Smooth muscle cell (in vitro differentiated cells): ENCODE measurements around the gene CCDC146. TPM values are rescaled to one million over a fixed set of nuclear protein-coding genes. Genes with fewer than 3 reads are reported as not detected.
"Not testable (repeated sequence)": the region's sequence is repeated elsewhere in the genome, so short reads cannot be mapped to it uniquely, and the experiment has no call there.

Source experiments
- DNase-seq: peaks from one replicate; lab custom pipeline; 2025; ENCODE audit not compliant: unreplicated experiment; lab: John Stamatoyannopoulos, UW
- H2AFZ ChIP-seq: fragments of 200-600 bp; sonication (generic); 2 replicates; pipeline ENCODE4 v1.6.0; 2016; ENCODE audit warnings: antibody characterized with exemption, low read depth, mild to moderate bottlenecking
- H3F3A ChIP-seq: fragments of 200-600 bp; sonication (generic); 2 replicates; pipeline ENCODE4 v1.6.0; 2017; ENCODE audit warnings: antibody characterized with exemption, low read depth
- H3K27ac ChIP-seq: fragments of 200-600 bp; sonication (generic); 2 replicates; pipeline ENCODE4 v1.5.1; 2016; ENCODE audit warnings: low read depth, mild to moderate bottlenecking
- H3K27me3 ChIP-seq: fragments of 200-600 bp; sonication (generic); 2 replicates; pipeline ENCODE4 v1.6.1; 2016; ENCODE audit warnings: low read depth, mild to moderate bottlenecking
- H3K36me3 ChIP-seq: fragments of 200-600 bp; sonication (generic); 2 replicates; pipeline ENCODE4 v1.5.1; 2016; ENCODE audit warnings: low read depth
- H3K4me1 ChIP-seq: fragments of 200-600 bp; sonication (generic); 2 replicates; pipeline ENCODE4 v1.5.1; 2016; ENCODE audit warnings: low read depth
- H3K4me2 ChIP-seq: fragments of 200-600 bp; sonication (generic); 2 replicates; pipeline ENCODE4 v1.6.0; 2016; ENCODE audit warnings: mild to moderate bottlenecking
- H3K4me3 ChIP-seq: fragments of 200-600 bp; sonication (generic); 2 replicates; pipeline ENCODE4 v1.5.1; 2016; ENCODE audit warnings: mild to moderate bottlenecking
- H3K79me2 ChIP-seq: fragments of 200-600 bp; sonication (generic); 2 replicates; pipeline ENCODE4 v1.6.0; 2016; ENCODE audit warnings: low read depth, mild to moderate bottlenecking
- H3K9ac ChIP-seq: fragments of 200-600 bp; sonication (generic); 2 replicates; pipeline ENCODE4 v1.6.0; 2016; ENCODE audit warnings: low read depth
- H3K9me3 ChIP-seq: fragments of 200-600 bp; sonication (generic); replicated peaks from 2 replicates; pipeline ENCODE4 v1.5.1; 2016; ENCODE audit warnings: low read depth
- H4K20me1 ChIP-seq: fragments of 200-600 bp; sonication (generic); 2 replicates; pipeline ENCODE4 v1.6.0; 2016; ENCODE audit warnings: low read depth
- WGBS: methylation state at CpG from one replicate; pipeline ENCODE4 v1.1.7; 2016; ENCODE audit warnings: low lambda C conversion rate; 5-methylcytosine and 5-hydroxymethylcytosine counted together
- polyA plus RNA-seq: library from polyadenylated mRNA; unstranded; fragments of >200 nt; fragmentation: Nextera tagmentation; extraction: Ambion mirVana; gene quantifications from 2 replicates; pipeline ENCODE4 v1.2.1, GENCODE V29; 2016
- total RNA-seq: library from RNA; depleted of rRNA; stranded (reverse); fragments of >200 nt; gene quantifications from 2 replicates; pipeline ENCODE4 v1.2.3, GENCODE V29; 2014
- TF ChIP-seq, protein P1 (sequence below): fragments of 200-600 bp; sonication (generic); IDR thresholded peaks from 2 replicates; pipeline ENCODE4 v1.5.1; 2017; ENCODE audit warnings: borderline replicate concordance, mild to moderate bottlenecking, antibody characterized with exemption; ENCODE audit not compliant: insufficient read depth, poor library complexity, severe bottlenecking

The CCDC146 gene
- total and polyA plus RNA-seq, 2 experiments from 2014 or later: 0.77 to 7.3 TPM

DNA sequence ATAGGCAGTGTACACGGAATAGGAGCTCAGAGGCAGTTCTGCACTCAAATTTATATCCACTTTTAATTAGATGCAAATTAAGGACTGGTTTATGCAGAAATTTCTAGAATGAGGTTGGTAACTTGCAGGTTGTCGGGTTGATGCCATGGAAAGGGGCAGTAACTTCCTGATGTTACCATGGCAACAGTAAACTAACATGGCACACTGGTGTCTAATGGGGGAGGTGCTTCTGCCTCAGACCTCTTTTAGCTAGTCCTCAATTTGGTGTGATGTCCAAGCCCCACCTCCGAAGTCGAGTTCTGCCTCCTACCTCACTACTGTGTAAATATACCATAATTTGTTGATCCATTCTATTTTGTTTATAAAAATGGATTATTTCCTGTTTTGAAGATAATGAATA is 52.0 kb downstream of the CCDC146 start:
- not testable (repeated sequence) for H3K4me3 ChIP-seq, H3K79me2 ChIP-seq, H3K4me1 ChIP-seq, H3K9ac ChIP-seq, H3F3A ChIP-seq, H3K27me3 ChIP-seq, H3K27ac ChIP-seq, H4K20me1 ChIP-seq, H3K9me3 ChIP-seq, H3K4me2 ChIP-seq, DNase-seq, H3K36me3 ChIP-seq, H2AFZ ChIP-seq
- WGBS: 88% methylated on average over 3 of the region's 4 CpGs

GRCh38 chr7:77175274-77175800 is 52.9 kb downstream of the CCDC146 start:
- not testable (repeated sequence) for H3K36me3 ChIP-seq, H3K4me1 ChIP-seq, H3F3A ChIP-seq, H3K79me2 ChIP-seq, H3K27ac ChIP-seq, H3K9me3 ChIP-seq, DNase-seq, H4K20me1 ChIP-seq, H3K9ac ChIP-seq, H2AFZ ChIP-seq, H3K27me3 ChIP-seq, H3K4me3 ChIP-seq, H3K4me2 ChIP-seq
- 72% methylated on average over 2 of the region's 3 CpGs for WGBS

- H3F3A ChIP-seq, H4K20me1 ChIP-seq, H3K9ac ChIP-seq, H3K79me2 ChIP-seq, H3K4me3 ChIP-seq, DNase-seq, H3K4me1 ChIP-seq, H3K27ac ChIP-seq, H2AFZ ChIP-seq, H3K27me3 ChIP-seq, H3K9me3 ChIP-seq, H3K36me3 ChIP-seq, H3K4me2 ChIP-seq: not testable (repeated sequence)
- WGBS: 93% methylated on average over 9 of the region's 9 CpGs
Observed at GRCh38 chr7:77177321-77177904, 55.0 kb downstream of the CCDC146 start.

- not testable (repeated sequence) for H3K36me3 ChIP-seq
Observed at GRCh38 chr7:77178024-77178423, 55.6 kb downstream of the CCDC146 start.

DNA sequence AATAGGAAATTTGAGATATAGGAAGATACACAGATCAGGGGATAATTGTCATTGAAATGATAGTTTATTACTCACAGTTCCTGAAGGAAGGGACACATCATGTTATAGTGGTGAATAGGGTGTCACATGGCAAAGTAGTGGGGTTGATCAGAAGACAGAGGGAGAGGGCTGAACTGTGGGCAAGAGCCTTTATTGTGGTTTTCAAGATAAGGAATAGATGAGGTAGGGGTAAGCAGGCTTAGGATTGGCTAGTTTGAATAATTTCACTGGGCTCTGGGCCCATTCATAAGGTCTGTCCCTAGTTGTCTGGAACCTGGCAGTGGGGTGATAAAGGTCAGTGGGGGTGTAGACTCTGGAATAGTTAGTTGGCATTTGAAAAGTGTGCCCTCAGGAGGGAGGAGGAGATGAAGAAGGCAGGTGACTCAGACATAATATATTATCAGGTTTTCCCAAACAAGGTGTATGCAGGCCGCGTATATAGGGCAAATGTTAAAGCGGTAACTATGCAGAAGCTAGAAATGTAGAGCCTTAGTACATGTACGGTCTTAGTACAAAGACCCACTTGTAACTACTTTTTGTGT is 58.7 kb downstream of the CCDC146 start:
- TF ChIP-seq, protein P1, sequence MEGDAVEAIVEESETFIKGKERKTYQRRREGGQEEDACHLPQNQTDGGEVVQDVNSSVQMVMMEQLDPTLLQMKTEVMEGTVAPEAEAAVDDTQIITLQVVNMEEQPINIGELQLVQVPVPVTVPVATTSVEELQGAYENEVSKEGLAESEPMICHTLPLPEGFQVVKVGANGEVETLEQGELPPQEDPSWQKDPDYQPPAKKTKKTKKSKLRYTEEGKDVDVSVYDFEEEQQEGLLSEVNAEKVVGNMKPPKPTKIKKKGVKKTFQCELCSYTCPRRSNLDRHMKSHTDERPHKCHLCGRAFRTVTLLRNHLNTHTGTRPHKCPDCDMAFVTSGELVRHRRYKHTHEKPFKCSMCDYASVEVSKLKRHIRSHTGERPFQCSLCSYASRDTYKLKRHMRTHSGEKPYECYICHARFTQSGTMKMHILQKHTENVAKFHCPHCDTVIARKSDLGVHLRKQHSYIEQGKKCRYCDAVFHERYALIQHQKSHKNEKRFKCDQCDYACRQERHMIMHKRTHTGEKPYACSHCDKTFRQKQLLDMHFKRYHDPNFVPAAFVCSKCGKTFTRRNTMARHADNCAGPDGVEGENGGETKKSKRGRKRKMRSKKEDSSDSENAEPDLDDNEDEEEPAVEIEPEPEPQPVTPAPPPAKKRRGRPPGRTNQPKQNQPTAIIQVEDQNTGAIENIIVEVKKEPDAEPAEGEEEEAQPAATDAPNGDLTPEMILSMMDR: no peak
- Histone ChIP-seq H3K4me3 (no peak overlapping the region), H3K9me3 (no peaks in the 10 kb centered on the region), H3K9ac (no peak overlapping the region), H3K27me3 (no peaks in the 10 kb centered on the region), H3K79me2 (no peaks in the 10 kb centered on the region), H3K4me1 (no peaks in the 10 kb centered on the region), H3K36me3 (no peaks in the 10 kb centered on the region), H4K20me1 (no peaks in the 10 kb centered on the region), H3K4me2 (no peak overlapping the region), H3K27ac (no peak overlapping the region), H2AFZ (no peak overlapping the region), H3F3A (no peaks in the 10 kb centered on the region)
- DNase-seq: no peak
- WGBS: 81% methylated on average over 4 of the region's 4 CpGs

More at GRCh38 chr7:77178024-77178423, 55.6 kb downstream of the CCDC146 start:
- H2AFZ ChIP-seq, H3F3A ChIP-seq, H3K9me3 ChIP-seq, H3K4me3 ChIP-seq, H3K27ac ChIP-seq, H3K79me2 ChIP-seq, H3K27me3 ChIP-seq, DNase-seq, H3K9ac ChIP-seq, H3K4me2 ChIP-seq, H3K4me1 ChIP-seq, H4K20me1 ChIP-seq: not testable (repeated sequence)
